Limb (tissue), 2 donors: ENCODE measurements around the gene CFAP77.

Experiments
- DNase-seq, 2 donors: peaks; one replicate each; pipeline ENCODE4 v3.0.0-alpha.2; 2016; ENCODE audit errors: extremely low spot score in 2 of 2

Gene CFAP77

GRCh38 chr9:132451276-132451675 is 41.3 kb downstream of the CFAP77 start:
- no peak for DNase-seq

GRCh38 chr9:132456241-132456640 is 46.2 kb downstream of the CFAP77 start:
- no peak for DNase-seq

- DNase-seq, result peak in 1 of 2 donors; percentile 50
Observed at GRCh38 chr9:132457504-132458236, 47.7 kb downstream of the CFAP77 start.

DNA sequence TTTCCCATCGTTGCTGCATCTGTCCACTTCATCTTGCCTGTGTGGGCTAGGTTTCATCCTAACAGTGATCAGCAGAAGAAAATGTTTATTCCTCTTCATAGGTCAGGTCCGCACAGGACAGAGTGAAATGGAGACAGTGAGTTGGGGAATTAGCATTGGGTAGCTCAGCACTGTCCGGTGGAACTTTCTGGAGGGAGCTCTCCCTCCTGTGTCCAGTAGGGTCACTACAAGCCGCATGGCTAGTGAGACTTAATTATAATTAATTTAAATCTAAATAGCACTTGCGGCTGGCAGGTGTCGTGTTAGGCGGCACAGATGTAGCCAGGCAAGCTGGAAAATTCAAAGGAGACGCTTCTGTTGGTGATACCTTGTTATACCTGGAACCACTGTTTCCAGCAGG is 48.4 kb downstream of the CFAP77 start:
- no peak for DNase-seq

DNA sequence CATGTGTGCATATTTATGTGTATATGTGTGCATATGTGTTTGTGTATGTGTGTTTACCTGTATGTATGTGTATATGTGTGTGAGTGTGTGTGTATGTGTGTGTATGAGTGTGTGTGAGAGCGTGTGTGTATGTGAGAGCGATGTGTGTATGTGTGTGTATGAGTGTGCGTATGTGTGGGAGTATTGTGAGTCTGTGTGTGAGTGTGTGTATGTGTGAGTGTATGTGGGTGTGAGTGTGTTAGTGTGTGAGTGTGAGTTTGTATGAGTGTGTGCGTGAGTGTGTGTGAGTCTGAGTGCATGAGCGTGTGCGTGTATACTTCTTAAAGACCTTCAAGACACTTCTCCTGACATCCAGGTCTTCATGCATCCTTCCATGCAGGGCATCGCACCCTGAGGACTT is 49.6 kb downstream of the CFAP77 start:
- no peak for DNase-seq

- DNase-seq, result no peak
Observed at GRCh38 chr9:132460240-132460639, 50.2 kb downstream of the CFAP77 start.

DNA sequence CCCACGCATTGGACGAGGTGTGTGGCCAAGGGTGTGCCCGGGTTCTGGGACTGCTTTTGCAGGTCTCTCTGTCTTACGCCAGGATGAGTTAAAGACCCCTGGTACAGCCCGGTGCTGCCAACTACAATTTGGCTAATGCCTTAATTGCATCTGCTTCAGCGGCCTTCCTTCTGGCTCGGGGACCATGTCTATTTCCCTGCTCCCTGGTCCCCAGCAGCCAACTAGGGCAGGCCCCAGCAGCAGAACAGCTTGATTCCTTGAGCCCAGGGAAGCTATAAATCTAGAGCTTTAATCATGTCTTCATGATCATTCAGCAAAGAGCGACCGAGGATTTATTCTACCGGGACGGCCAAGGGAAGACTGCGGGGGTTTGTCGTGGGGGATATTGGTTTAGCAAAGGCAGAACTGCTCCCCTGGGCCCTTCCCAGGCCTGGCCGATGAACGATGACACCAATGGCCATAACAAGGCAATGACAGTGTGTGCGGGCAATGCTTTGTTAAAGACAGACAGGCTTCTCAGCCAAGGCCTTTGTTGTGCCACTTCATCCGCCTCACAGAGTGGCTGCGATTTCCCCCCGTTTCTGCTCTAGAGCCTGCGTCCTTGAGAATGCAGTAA is 51.4 kb downstream of the CFAP77 start:
- DNase-seq, result peak in 1 of 2 donors; percentile 36

DNA sequence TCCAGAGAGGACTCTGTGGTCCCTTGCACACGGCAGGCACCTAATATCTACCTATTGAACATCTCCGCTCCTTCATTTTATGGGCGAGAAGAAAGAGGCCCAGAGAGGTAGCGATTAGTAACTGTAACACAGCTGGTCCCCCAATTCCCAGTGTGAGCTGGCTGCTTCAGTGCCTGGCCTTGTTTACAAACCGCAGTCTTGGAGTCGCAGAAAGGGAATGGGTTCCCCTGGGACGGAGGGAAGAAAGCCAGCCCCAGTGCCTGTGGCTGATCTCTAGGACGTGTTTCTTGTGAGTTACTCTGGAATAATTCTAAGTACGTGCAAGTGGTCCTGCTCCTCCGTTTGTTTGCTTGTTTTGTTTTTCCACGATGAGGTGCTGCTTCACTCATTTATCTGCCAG is 52.0 kb downstream of the CFAP77 start:
- no peak for DNase-seq

- DNase-seq, result no peak
Observed at GRCh38 chr9:132464547-132464946, 54.5 kb downstream of the CFAP77 start.

- no peak for DNase-seq
Observed at GRCh38 chr9:132465131-132465635, 55.2 kb downstream of the CFAP77 start.

- no peak for DNase-seq
Observed at GRCh38 chr9:132472199-132472598, 62.2 kb downstream of the CFAP77 start.

DNA sequence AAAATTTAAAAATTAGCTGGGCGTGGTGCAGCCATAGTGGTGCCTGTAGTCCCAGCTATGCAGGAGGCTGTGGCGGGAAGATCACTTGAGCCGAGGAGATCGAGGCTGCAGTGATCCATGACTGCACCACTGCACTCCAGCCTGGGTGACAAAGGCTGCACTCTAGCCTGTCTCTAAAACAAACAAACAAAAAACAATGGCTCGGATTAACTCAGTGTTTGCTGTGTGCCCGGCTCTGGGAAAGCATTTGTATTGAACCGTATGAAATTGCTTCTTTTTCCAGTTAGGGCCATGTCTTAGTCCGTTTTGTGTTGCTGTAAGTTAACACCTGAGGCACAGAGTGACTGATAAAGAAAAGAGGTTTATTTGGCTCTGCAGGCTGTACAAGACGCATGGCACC is 62.6 kb downstream of the CFAP77 start:
- DNase-seq, result no peak

DNA sequence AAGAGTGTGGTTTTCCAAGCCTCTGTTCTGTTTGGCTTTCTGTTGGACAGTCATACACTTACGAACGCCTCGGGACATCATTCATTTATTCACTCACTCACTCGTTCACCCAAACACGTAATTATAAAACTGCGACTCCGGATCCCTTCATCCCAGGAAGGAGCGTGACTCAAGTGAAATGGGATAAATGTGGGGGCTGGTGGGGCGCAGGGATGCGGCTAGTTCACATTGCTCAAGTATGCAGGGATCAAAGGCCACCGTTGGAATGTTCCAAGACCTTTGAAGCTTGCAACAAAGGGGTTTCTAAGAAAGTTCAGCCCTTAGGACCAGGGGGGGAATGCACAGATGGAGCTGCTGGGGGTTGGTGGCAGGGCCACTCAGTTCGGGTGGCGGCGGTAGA is 64.2 kb downstream of the CFAP77 start:
- DNase-seq, result no peak

GRCh38 chr9:132478353-132479050 is 68.5 kb downstream of the CFAP77 start:
- DNase-seq, result no peak

DNA sequence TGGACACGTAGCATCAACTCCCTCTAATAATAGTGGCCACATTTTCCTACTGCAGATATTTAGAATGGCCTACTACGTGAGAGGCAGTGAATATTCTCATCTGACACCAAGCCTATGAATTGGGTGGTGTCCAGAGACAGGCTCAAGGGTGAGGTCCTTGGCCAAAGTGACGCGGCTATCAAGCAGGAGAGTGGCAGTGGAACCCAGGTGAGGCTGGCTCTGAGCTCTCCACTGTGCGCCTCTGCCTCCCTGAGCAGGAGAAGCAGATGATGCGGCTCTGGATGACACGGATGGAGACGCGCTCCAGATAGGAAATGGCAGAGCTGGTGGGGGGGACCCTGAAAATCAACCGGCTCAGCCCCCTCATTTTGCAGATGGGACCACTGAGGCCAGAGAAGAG is 69.7 kb downstream of the CFAP77 start:
- DNase-seq, result no peak

GRCh38 chr9:132481053-132481849 is 71.2 kb downstream of the CFAP77 start:
- no peak for DNase-seq

- DNase-seq, result no peak
Observed at GRCh38 chr9:132482196-132482813, 72.3 kb downstream of the CFAP77 start.

GRCh38 chr9:132485393-132485792 is 75.4 kb downstream of the CFAP77 start:
- DNase-seq, result no peak

DNA sequence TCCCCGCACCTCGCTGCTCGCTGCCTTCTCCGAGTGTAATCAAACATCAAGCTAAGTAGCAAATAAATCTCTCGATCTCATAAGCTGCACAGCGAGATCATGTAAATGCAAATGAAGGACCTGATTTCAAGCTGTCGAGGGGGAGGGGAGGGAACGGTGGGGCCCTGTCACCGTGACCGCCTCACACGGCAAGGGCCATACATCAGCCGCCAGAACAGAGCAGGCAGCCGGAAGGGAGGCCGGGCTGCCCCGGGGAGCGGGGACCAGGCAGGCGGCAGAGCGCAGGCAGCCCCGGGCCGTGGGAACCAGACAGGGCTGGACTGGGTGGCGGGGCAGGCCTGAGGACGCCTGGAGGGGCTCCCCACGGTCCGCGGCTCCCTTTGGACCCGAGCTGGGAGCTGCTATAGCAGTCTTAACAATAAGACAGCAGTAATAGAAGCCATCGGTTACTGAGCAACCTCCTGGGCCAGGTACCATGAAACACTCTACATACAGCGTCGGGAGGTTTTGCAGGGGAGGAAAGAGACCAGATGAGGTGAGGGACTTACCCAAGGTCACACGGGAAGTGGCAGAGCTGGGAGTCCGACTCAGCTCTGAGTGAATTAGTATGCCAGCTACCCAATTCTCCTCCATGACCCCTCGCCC is 76.8 kb downstream of the CFAP77 start:
- peak in 1 of 2 donors; percentile 63 for DNase-seq

DNA sequence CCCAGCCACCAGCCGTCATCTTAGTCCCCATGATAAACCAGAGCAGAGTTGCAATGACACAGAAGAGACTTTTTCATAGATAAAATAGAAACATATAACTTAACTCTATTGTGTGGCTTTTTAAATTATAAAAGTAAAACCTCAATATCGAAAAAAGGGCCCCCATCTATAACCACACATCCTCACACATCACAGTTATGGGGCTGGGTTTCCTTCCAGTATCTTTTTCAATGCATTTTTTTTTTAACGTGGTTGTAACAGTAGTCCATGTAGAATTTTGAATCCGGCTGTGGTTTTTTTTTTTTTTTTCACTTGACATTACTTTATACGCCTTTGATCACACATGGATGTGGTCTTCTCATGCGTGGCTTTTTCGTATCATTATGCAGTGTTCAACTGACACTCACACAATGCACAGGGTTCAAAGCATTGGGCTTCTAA is 77.4 kb downstream of the CFAP77 start:
- DNase-seq, result no peak
